ENCODE data around the gene LDLR. TPM values are rescaled to one million over a fixed set of nuclear protein-coding genes. Genes with fewer than 3 reads are reported as not detected.

The LDLR gene
- total and polyA plus RNA-seq, 2 donors (not counting 3 experiments of a cell fraction or from before 2014, with no cell fraction given), result 142 to 174 TPM

GRCh38 chr19:11115042-11115441 lies 25.8 kb downstream of the LDLR start:
- H3K4me2 ChIP-seq (ENCODE audit: insufficient read depth, low read length), result no peak overlapping the region

More at GRCh38 chr19:11115042-11115441, 25.8 kb downstream of the LDLR start:
- Histone ChIP-seq H2AFZ (ENCODE audit: low read depth, low read length) (no peak overlapping the region), H3K9ac (replicated peaks; ENCODE audit: extremely low read depth, insufficient read depth, low read length) (no peak overlapping the region), H3K4me1 (ENCODE audit: control insufficient read depth, extremely low read depth, insufficient read depth, low read length) (no peaks in the 10 kb centered on the region), H3K27me3 (ENCODE audit: control insufficient read depth in 2 of 2, insufficient read depth in 2 of 2, low read length in 2 of 2) (no peaks in the 10 kb centered on the region), H3K27ac (ENCODE audit: insufficient read depth, low read depth, low read length) (no peak overlapping the region), H3K9me3 (replicated peaks; ENCODE audit: control insufficient read depth, insufficient read depth, low read length) (no peaks in the 10 kb centered on the region), H3K9me1 (replicated peaks; ENCODE audit: control insufficient read depth, extremely low read depth, insufficient read depth, low read length) (no peaks in the 10 kb centered on the region), H3K36me3 (ENCODE audit: control insufficient read depth in 2 of 2, extremely low read depth in 1 of 2, insufficient read depth in 2 of 2, low read length in 2 of 2) (peaks cover 25 to 31% of the 10 kb centered on the region in 2 experiments), H3K4me3 (replicated peaks in 1 of 3; ENCODE audit: insufficient read depth in 1 of 3, low read depth in 1 of 3, low read length in 3 of 3) (no peak overlapping the region), H4K20me1 (replicated peaks; ENCODE audit: control insufficient read depth, extremely low read depth, insufficient read depth, low read length) (no peaks in the 10 kb centered on the region), H3K79me2 (ENCODE audit: control insufficient read depth, insufficient read depth, low read length) (peaks cover 25% of the 10 kb centered on the region)
- FAIRE-seq (no peak), DNase-seq (ENCODE audit: low read depth, low spot score) (no peak)
- ChIA-PET POLR2A (no interaction called here), CTCF (interaction anchor here (3.4 kb wide), 1 partner anchor 11 kb away, joined by 12 read pairs; no protein-coding TSS in a partner anchor)
- intact Hi-C loops (cut with micrococcal nuclease) (no loop called here), dilution Hi-C loops (cut with MboI; ENCODE audit: extremely low pct_ligation_motif_present, low sequenced_read_pairs) (no loop called here)
- BruUV-seq (replicated peaks), result no TSS peak
- no peak for TF ChIP-seq MAX (IDR thresholded peaks at IDR 0.05; ENCODE audit: insufficient read depth, insufficient read length)
- TF ChIP-seq POLR2A (IDR thresholded peaks at IDR 0.05; ENCODE audit: low read depth, low read length), result no peak
- no peak for TF ChIP-seq MYC (IDR thresholded peaks at IDR 0.05; ENCODE audit: low read depth, low read length)
- TF ChIP-seq CTCF (IDR thresholded peaks at IDR 0.05; ENCODE audit: extremely low read depth in 1 of 2, insufficient read depth in 1 of 2, low read depth in 1 of 2, low read length in 2 of 2), result no peak
- TF ChIP-seq POLR2AphosphoS5 (IDR thresholded peaks at IDR 0.05; ENCODE audit: insufficient read depth, low read depth, low read length), result no peak
- no peak for TF ChIP-seq JUN (IDR thresholded peaks at IDR 0.05; ENCODE audit: borderline replicate concordance, insufficient read depth, insufficient read length, low read depth)
- TF ChIP-seq FOS (IDR thresholded peaks at IDR 0.05; ENCODE audit: borderline replicate concordance, insufficient read depth, low read length), result no peak
- TF ChIP-seq GATA2 (IDR thresholded peaks at IDR 0.05; ENCODE audit: insufficient read depth, insufficient read length, low read depth, low read length), result no peak

Data from endothelial cell of umbilical vein (primary cell).